ENCODE results near the gene HNRNPUL1.

DNA sequence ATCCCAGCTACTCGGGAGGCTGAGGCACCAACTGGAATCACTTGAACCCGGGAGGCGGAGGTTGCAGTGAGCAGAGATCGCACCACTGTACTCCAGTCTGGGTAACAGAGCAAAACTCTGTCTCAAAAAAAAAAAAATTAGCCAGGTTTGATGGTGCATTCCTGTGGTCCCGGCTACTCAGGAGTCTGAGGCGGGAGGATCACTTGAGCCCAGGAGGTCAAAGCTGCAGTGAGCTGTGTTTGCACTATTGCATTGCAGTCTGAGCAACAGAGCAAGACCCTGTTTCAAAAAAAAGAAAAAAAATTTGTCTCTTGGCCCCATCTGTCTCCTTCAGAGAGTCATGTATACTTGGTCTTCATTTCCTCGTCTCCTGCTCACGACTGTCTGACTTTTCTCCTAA is 47.4 kb downstream of the HNRNPUL1 start:
- TF ChIP-seq, protein P1, sequence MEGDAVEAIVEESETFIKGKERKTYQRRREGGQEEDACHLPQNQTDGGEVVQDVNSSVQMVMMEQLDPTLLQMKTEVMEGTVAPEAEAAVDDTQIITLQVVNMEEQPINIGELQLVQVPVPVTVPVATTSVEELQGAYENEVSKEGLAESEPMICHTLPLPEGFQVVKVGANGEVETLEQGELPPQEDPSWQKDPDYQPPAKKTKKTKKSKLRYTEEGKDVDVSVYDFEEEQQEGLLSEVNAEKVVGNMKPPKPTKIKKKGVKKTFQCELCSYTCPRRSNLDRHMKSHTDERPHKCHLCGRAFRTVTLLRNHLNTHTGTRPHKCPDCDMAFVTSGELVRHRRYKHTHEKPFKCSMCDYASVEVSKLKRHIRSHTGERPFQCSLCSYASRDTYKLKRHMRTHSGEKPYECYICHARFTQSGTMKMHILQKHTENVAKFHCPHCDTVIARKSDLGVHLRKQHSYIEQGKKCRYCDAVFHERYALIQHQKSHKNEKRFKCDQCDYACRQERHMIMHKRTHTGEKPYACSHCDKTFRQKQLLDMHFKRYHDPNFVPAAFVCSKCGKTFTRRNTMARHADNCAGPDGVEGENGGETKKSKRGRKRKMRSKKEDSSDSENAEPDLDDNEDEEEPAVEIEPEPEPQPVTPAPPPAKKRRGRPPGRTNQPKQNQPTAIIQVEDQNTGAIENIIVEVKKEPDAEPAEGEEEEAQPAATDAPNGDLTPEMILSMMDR (IDR thresholded peaks at IDR 0.05) = no peak
- no peak for TF ChIP-seq EZH2phosphoT487 (IDR thresholded peaks at IDR 0.05)
